Kidney epithelial cell (primary cell): Measurements from ENCODE around the gene CHST12. TPM values are rescaled to one million over a fixed set of nuclear protein-coding genes. Genes with fewer than 3 reads are reported as not detected.
A peak's percentile ranks its signal among the peaks of the same experiment; 100 is the strongest.

Experiments
- DNase-seq: peaks from one replicate; pipeline ENCODE4 v3.0.0-alpha.2; 2010; ENCODE audit warnings: low read depth
- H3K27me3 ChIP-seq: 2 replicates; pipeline ENCODE4 v1.6.0; 2011; ENCODE audit warnings: low read length; ENCODE audit not compliant: control insufficient read depth, insufficient read depth
- H3K36me3 ChIP-seq: 2 replicates; pipeline ENCODE4 v1.5.1; 2011; ENCODE audit warnings: low read length; ENCODE audit not compliant: control insufficient read depth, insufficient read depth
- H3K4me3 ChIP-seq: 2 replicates; pipeline ENCODE4 v1.5.1; 2011; ENCODE audit warnings: low read depth, mild to moderate bottlenecking, control low read depth, low read length
- CTCF ChIP-seq: IDR thresholded peaks from 2 replicates; pipeline ENCODE4 v1.5.1; 2011; ENCODE audit warnings: mild to moderate bottlenecking, moderate library complexity, low read length, control low read depth, inconsistent platforms; ENCODE audit not compliant: insufficient read depth, poor library complexity, severe bottlenecking
- total RNA-seq: library from RNA; depleted of rRNA; stranded (reverse); fragments of >200 nt; gene quantifications from 2 replicates; pipeline ENCODE4 v1.2.3, GENCODE V29; 2015

CHST12 gene
- total RNA-seq, 1 donor from 2014 or later, result 11.6 TPM

GRCh38 chr7:2403718-2404648 lies 572 bp downstream of the CHST12 start:
- peak; percentile 27 for TF ChIP-seq CTCF
- DNase-seq, result no peak
- no peaks in the 10 kb centered on the region for H3K27me3 ChIP-seq
- peak overlapping the region; percentile 87 for H3K4me3 ChIP-seq
- H3K36me3 ChIP-seq, result no peaks in the 10 kb centered on the region

- no peaks in the 10 kb centered on the region for H3K36me3 ChIP-seq
- DNase-seq, result no peak
- H3K27me3 ChIP-seq, result no peaks in the 10 kb centered on the region
- TF ChIP-seq CTCF, result no peak
- peak overlapping the region; percentile 87 for H3K4me3 ChIP-seq
These were observed 1.3 kb downstream of the CHST12 start for GRCh38 chr7:2404714-2405119.

GRCh38 chr7:2405201-2405600 lies 1.8 kb downstream of the CHST12 start:
- Histone ChIP-seq H3K27me3 (no peaks in the 10 kb centered on the region), H3K4me3 (no peak overlapping the region), H3K36me3 (no peaks in the 10 kb centered on the region)
- no peak for DNase-seq
- TF ChIP-seq CTCF, result no peak

GRCh38 chr7:2405601-2406345 lies 2.4 kb downstream of the CHST12 start:
- H3K4me3 ChIP-seq, result no peak overlapping the region
- no peak for TF ChIP-seq CTCF
- DNase-seq, result no peak
- no peaks in the 10 kb centered on the region for H3K27me3 ChIP-seq
- H3K36me3 ChIP-seq, result no peaks in the 10 kb centered on the region

GRCh38 chr7:2409745-2410414 lies 6.5 kb downstream of the CHST12 start:
- no peak for DNase-seq
- no peak for TF ChIP-seq CTCF
- Histone ChIP-seq H3K27me3 (no peaks in the 10 kb centered on the region), H3K36me3 (no peaks in the 10 kb centered on the region), H3K4me3 (no peak overlapping the region)
